Thyroid gland (tissue), 4 donors: ENCODE results near the gene MPIG6B.

Experiments used
- CTCF ChIP-seq, 6 experiments: fragments of 200-600 bp in 3 of 6; fragments of 450-650 bp in 3 of 6; sonication (generic) in 3 of 6; IDR thresholded peaks; one replicate each; pipeline ENCODE4 v1.5.1; 2016 to 2019; ENCODE audit warnings: antibody characterized with exemption in 6 of 6, mild to moderate bottlenecking in 2 of 6, inconsistent platforms in 1 of 6, moderate library complexity in 1 of 6
- POLR2A ChIP-seq, 2 donors: fragments of 450-650 bp; IDR thresholded peaks; one replicate each; pipeline ENCODE4 v1.6.1; 2017; ENCODE audit warnings: antibody characterized with exemption in 2 of 2, mild to moderate bottlenecking in 2 of 2, moderate library complexity in 1 of 2

- TF ChIP-seq CTCF (IDR thresholded peaks at IDR 0.05) (no peak), POLR2A (IDR thresholded peaks at IDR 0.05) (no peak)
These were observed 39.2 kb downstream of the MPIG6B start, which contains the start of gene SAPCD1 for GRCh38 chr6:31762356-31762755.
